ENCODE measurements around the gene RAB4A. TPM values are rescaled to one million over a fixed set of nuclear protein-coding genes. Genes with fewer than 3 reads are reported as not detected.
A peak's percentile ranks its signal among the peaks of the same experiment; 100 is the strongest.

RAB4A gene
- total RNA-seq, 4 donors from 2014 or later, result 65.5 to 84.7 (median 74.0) TPM

DNA sequence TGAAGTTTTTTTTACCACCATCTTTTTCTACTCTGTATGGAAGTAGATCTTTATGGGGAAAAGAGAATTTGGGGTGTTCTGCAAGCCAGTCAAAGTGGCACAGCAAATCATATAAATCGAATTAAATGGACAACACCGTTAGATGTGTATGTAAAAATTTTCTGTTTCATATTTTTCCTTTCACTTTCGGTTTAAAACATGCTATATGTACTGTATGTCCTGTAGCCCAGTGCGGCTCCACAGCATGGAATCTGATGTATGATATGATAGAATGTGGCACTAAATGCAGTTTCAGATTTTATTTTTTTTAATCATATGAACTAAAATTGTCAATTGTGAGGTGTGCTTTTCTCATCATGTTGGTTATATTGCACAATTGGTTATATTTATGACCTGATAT lies 32.9 kb downstream of the RAB4A start:
- H3K4me3 ChIP-seq (ENCODE audit: low read depth, poor library complexity, severe bottlenecking), result no peak overlapping the region
- intact Hi-C loops (cut with DNase I; ENCODE audit: low total_unique reads), result no loop called here
- 92 to 94% methylated on average over 4 of the region's 4 CpGs for WGBS, 2 donors

GRCh38 chr1:229305392-229305791 lies 34.5 kb downstream of the RAB4A start:
- intact Hi-C loops (cut with DNase I; ENCODE audit: low total_unique reads), result no loop called here
- TF ChIP-seq CTCF (IDR thresholded peaks at IDR 0.05) (no peak), POLR2A (IDR thresholded peaks at IDR 0.05) (no peak)
- DNase-seq (ENCODE audit: low spot score in 2 of 2), result no peak
- no peak overlapping the region for H3K4me3 ChIP-seq (ENCODE audit: low read depth, poor library complexity, severe bottlenecking)
- WGBS, 2 donors, result 69 to 70% methylated on average over 2 of the region's 2 CpGs

More for the DNA sequence above, 32.9 kb downstream of the RAB4A start:
- TF ChIP-seq CTCF (IDR thresholded peaks at IDR 0.05) (no peak), POLR2A (IDR thresholded peaks at IDR 0.05) (no peak)
- no peak for DNase-seq (ENCODE audit: low spot score in 2 of 2)

DNA sequence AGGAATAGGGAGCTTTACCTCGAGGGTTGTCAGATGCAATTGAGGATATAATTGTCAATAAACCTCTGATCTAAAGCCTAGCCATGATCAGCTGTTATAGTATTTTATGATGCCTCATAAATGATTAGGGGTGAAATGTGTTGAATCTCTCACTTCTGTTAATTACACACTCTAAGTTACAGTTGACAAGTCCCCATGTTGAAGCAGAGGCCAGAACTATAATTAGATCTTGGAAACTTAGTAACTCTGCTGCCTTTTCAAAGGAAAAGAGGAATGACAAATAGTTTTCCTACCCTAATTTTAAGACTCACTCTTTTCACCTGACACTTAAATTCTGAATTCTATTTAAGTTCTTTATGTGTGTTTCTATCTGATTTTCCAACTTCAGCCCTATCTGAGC lies 38.2 kb downstream of the RAB4A start:
- intact Hi-C loops (cut with DNase I; ENCODE audit: low total_unique reads), result no loop called here
- no peak for DNase-seq (ENCODE audit: low spot score in 2 of 2)
- 59 to 65% methylated on average over 1 of the region's 1 CpG for WGBS, 2 donors
- H3K4me3 ChIP-seq (ENCODE audit: low read depth, poor library complexity, severe bottlenecking), result no peak overlapping the region
- TF ChIP-seq CTCF (IDR thresholded peaks at IDR 0.05), result no peak
- no peak for TF ChIP-seq POLR2A (IDR thresholded peaks at IDR 0.05)

DNA sequence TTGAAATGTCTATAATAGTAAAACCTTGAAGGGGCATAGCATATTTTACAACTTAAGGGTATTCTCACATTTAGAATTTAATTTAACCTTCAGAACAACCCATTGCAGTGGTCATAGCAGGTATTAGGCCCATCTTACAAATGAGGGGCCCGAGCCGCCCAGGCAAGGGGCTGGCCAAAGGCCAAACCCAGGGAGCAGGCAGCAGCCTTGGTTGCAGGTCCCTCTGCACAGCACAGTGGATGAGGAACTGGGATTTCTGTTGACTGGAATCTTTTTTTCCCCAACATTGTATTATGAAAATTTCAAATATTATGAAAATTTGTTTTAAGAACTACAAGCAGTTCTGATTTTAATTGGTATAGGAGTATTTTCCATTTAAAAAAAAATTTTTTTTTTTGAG lies 38.8 kb downstream of the RAB4A start:
- intact Hi-C loops (cut with DNase I; ENCODE audit: low total_unique reads), result no loop called here
- no peak for DNase-seq (ENCODE audit: low spot score in 2 of 2)
- TF ChIP-seq POLR2A (IDR thresholded peaks at IDR 0.05) (no peak), CTCF (IDR thresholded peaks at IDR 0.05) (no peak)
- WGBS, 2 donors, result 92 to 96% methylated on average over 2 of the region's 2 CpGs
- no peak overlapping the region for H3K4me3 ChIP-seq (ENCODE audit: low read depth, poor library complexity, severe bottlenecking)

GRCh38 chr1:229310833-229311232 lies 39.9 kb downstream of the RAB4A start:
- TF ChIP-seq POLR2A (IDR thresholded peaks at IDR 0.05), result no peak
- no peak for TF ChIP-seq CTCF (IDR thresholded peaks at IDR 0.05)
- WGBS, 2 donors, result 81 to 85% methylated on average over 6 of the region's 6 CpGs
- no peak overlapping the region for H3K4me3 ChIP-seq (ENCODE audit: low read depth, poor library complexity, severe bottlenecking)
- DNase-seq (ENCODE audit: low spot score in 2 of 2), result peak in 1 of 2 donors; percentile 26
- intact Hi-C loops (cut with DNase I; ENCODE audit: low total_unique reads), result no loop called here

- DNase-seq (ENCODE audit: low spot score in 2 of 2), result no peak
- 62 to 74% methylated on average over 2 of the region's 2 CpGs for WGBS, 2 donors
- intact Hi-C loops (cut with DNase I; ENCODE audit: low total_unique reads), result no loop called here
- TF ChIP-seq POLR2A (IDR thresholded peaks at IDR 0.05) (no peak), CTCF (IDR thresholded peaks at IDR 0.05) (no peak)
- H3K4me3 ChIP-seq (ENCODE audit: low read depth, poor library complexity, severe bottlenecking), result no peak overlapping the region
Observed at GRCh38 chr1:229316166-229316565, 45.3 kb downstream of the RAB4A start.
